Measurements from ENCODE around the gene FAM177B. TPM values are rescaled to one million over a fixed set of nuclear protein-coding genes. Genes with fewer than 3 reads are reported as not detected.

Gene FAM177B
- total RNA-seq, 6 donors from 2014 or later = 0.46 to 0.79 (median 0.64) TPM; not detected in 3

GRCh38 chr1:222783051-222783450 lies 46.0 kb downstream of the FAM177B start:
- TF ChIP-seq POLR2AphosphoS5 (IDR thresholded peaks at IDR 0.05) = no peak
- TF ChIP-seq EP300 (IDR thresholded peaks at IDR 0.05) = no peak
- TF ChIP-seq POLR2A (IDR thresholded peaks at IDR 0.05) = no peak
- TF ChIP-seq CTCF (IDR thresholded peaks at IDR 0.05) = no peak
- Histone ChIP-seq H3K9me3 (no peaks in the 10 kb centered on the region), H3K4me3 (no peak overlapping the region), H3K4me1 (peaks cover 6 to 27% (median 21%) of the 10 kb centered on the region in 4 donors), H3K27me3 (no peaks in the 10 kb centered on the region), H3K27ac (no peak overlapping the region), H3K36me3 (no peaks in the 10 kb centered on the region)
- ATAC-seq (ENCODE audit: low FRiP score in 2 of 2) (no peak), DNase-seq (no peak)

- H3K4me3 ChIP-seq = no peak overlapping the region
- 37 to 38% methylated on average over 3 of the region's 3 CpGs for WGBS, 2 donors
- H3K4me1 ChIP-seq = peaks cover 6 to 24% (median 21%) of the 10 kb centered on the region in 4 donors
- no peak overlapping the region for H3K27ac ChIP-seq
- no peak for DNase-seq
- H3K9me3 ChIP-seq = no peaks in the 10 kb centered on the region
- no peak for ATAC-seq (ENCODE audit: low FRiP score in 2 of 2)
- no peaks in the 10 kb centered on the region for H3K27me3 ChIP-seq
- TF ChIP-seq POLR2AphosphoS5 (IDR thresholded peaks at IDR 0.05) (no peak), POLR2A (IDR thresholded peaks at IDR 0.05) (no peak), EP300 (IDR thresholded peaks at IDR 0.05) (no peak), CTCF (IDR thresholded peaks at IDR 0.05) (no peak)
- no peaks in the 10 kb centered on the region for H3K36me3 ChIP-seq
Observed at GRCh38 chr1:222784371-222784770, 47.4 kb downstream of the FAM177B start.

- H3K36me3 ChIP-seq = no peaks in the 10 kb centered on the region
- H3K4me1 ChIP-seq = peaks cover 6 to 24% (median 21%) of the 10 kb centered on the region in 4 donors
- DNase-seq = no peak
- no peak overlapping the region for H3K4me3 ChIP-seq
- no peak overlapping the region for H3K27ac ChIP-seq
- no peak for TF ChIP-seq EP300 (IDR thresholded peaks at IDR 0.05)
- TF ChIP-seq POLR2AphosphoS5 (IDR thresholded peaks at IDR 0.05) = no peak
- TF ChIP-seq POLR2A (IDR thresholded peaks at IDR 0.05) = no peak
- TF ChIP-seq CTCF (IDR thresholded peaks at IDR 0.05) = no peak
- 3 to 4% methylated on average over 2 of the region's 2 CpGs for WGBS, 2 donors
- H3K9me3 ChIP-seq = no peaks in the 10 kb centered on the region
- no peak for ATAC-seq (ENCODE audit: low FRiP score in 2 of 2)
- H3K27me3 ChIP-seq = no peaks in the 10 kb centered on the region
Observed at GRCh38 chr1:222784916-222785315, 47.9 kb downstream of the FAM177B start.

- Histone ChIP-seq H3K27ac (no peak overlapping the region), H3K36me3 (no peaks in the 10 kb centered on the region), H3K9me3 (no peaks in the 10 kb centered on the region), H3K27me3 (no peaks in the 10 kb centered on the region), H3K4me1 (peaks cover 6 to 24% (median 21%) of the 10 kb centered on the region in 4 donors), H3K4me3 (no peak overlapping the region)
- DNase-seq (no peak), ATAC-seq (ENCODE audit: low FRiP score in 2 of 2) (no peak)
- TF ChIP-seq CTCF (IDR thresholded peaks at IDR 0.05) (no peak), POLR2AphosphoS5 (IDR thresholded peaks at IDR 0.05) (no peak), POLR2A (IDR thresholded peaks at IDR 0.05) (no peak), EP300 (IDR thresholded peaks at IDR 0.05) (no peak)
- WGBS, 2 donors = 52 to 56% methylated on average over 2 of the region's 2 CpGs
Observed at GRCh38 chr1:222785529-222785928, 48.5 kb downstream of the FAM177B start.

GRCh38 chr1:222786121-222786520 lies 49.1 kb downstream of the FAM177B start:
- TF ChIP-seq POLR2AphosphoS5 (IDR thresholded peaks at IDR 0.05) = no peak
- TF ChIP-seq CTCF (IDR thresholded peaks at IDR 0.05) = no peak
- TF ChIP-seq EP300 (IDR thresholded peaks at IDR 0.05) = no peak
- TF ChIP-seq POLR2A (IDR thresholded peaks at IDR 0.05) = no peak
- Histone ChIP-seq H3K27me3 (no peaks in the 10 kb centered on the region), H3K4me3 (no peak overlapping the region), H3K27ac (no peak overlapping the region), H3K4me1 (peaks cover 6 to 24% (median 21%) of the 10 kb centered on the region in 4 donors), H3K36me3 (no peaks in the 10 kb centered on the region), H3K9me3 (no peaks in the 10 kb centered on the region)
- DNase-seq (no peak), ATAC-seq (ENCODE audit: low FRiP score in 2 of 2) (no peak)
- 25 to 71% methylated on average over 1 of the region's 1 CpG for WGBS, 2 donors

Data from upper lobe of left lung (tissue), 6 donors.